Colonic mucosa (tissue), 4 donors: ENCODE data around the gene TNRC6B. TPM values are rescaled to one million over a fixed set of nuclear protein-coding genes. Genes with fewer than 3 reads are reported as not detected.
A peak's percentile ranks its signal among the peaks of the same experiment; 100 is the strongest.
"Not testable (repeated sequence)": the region's sequence is repeated elsewhere in the genome, so short reads cannot be mapped to it uniquely, and the experiment has no call there.

Source experiments
- DNase-seq: peaks from one replicate; pipeline ENCODE4 v3.0.0-alpha.2; 2020
- H3K27ac ChIP-seq: fragments of 200-600 bp; one replicate; pipeline ENCODE4 v1.8.0; 2021
- H3K27me3 ChIP-seq: fragments of 200-600 bp; one replicate; pipeline ENCODE4 v1.8.0; 2021
- H3K36me3 ChIP-seq: fragments of 200-600 bp; one replicate; pipeline ENCODE4 v1.8.0; 2021
- H3K4me1 ChIP-seq: fragments of 200-600 bp; one replicate; pipeline ENCODE4 v1.8.0; 2021; ENCODE audit warnings: mild to moderate bottlenecking
- H3K4me3 ChIP-seq: fragments of 200-600 bp; one replicate; pipeline ENCODE4 v1.8.0; 2021
- H3K9ac ChIP-seq, 2 donors: one replicate each; pipeline ENCODE4 v1.7.0; 2013; ENCODE audit warnings: control low read depth in 2 of 2, low read depth in 2 of 2, low read length in 2 of 2
- H3K9me3 ChIP-seq: fragments of 200-600 bp; one replicate; pipeline ENCODE4 v1.8.0; 2021
- CTCF ChIP-seq: fragments of 200-600 bp; IDR thresholded peaks from one replicate; pipeline ENCODE4 v1.8.0; 2022; ENCODE audit warnings: antibody characterized with exemption, mild to moderate bottlenecking
- intact Hi-C: fragments of 100-400 bp; cut with DNase I; formaldehyde crosslinking; loops from one replicate; pipeline ENCODE4 v1.14.1; 2022
- total RNA-seq, 2 donors: library from RNA; stranded (reverse); fragmentation: NEBNext Ultra II Directional in 1 of 2; extraction: Animal tissue kit (Norgen Biotek cat#: 25700) in 1 of 2; gene quantifications; one replicate each; pipeline ENCODE4 v1.2.1, GENCODE V29; 2021
- donor health status: healthy.
- donor health status: DM: no; HTN: no; CAD: no.
- donor health status: DM: no; HTN: no; CAD: no.

TNRC6B gene
- total RNA-seq, 2 donors from 2014 or later: 38.7 to 47.4 TPM

GRCh38 chr22:40220316-40221054 lies 42.8 kb downstream of the TNRC6B start:
- intact Hi-C loops: no loop called here
- Histone ChIP-seq H3K9ac (peak overlapping the region in 1 of 2 donors; percentile 1), H3K4me3 (no peak overlapping the region), H3K27me3 (no peaks in the 10 kb centered on the region), H3K27ac (peak overlapping the region; percentile 25), H3K9me3 (no peaks in the 10 kb centered on the region), H3K4me1 (no peaks in the 10 kb centered on the region), H3K36me3 (no peaks in the 10 kb centered on the region)
- DNase-seq: no peak
- no peak for TF ChIP-seq CTCF

- H3K27me3 ChIP-seq: no peaks in the 10 kb centered on the region
- no peak for DNase-seq
- H3K36me3 ChIP-seq: no peaks in the 10 kb centered on the region
- H3K4me1 ChIP-seq: no peaks in the 10 kb centered on the region
- H3K9ac ChIP-seq: peak overlapping the region in 1 of 2 donors; percentile 1
- TF ChIP-seq CTCF: no peak
- intact Hi-C loops: no loop called here
- H3K4me3 ChIP-seq: no peak overlapping the region
- peak overlapping the region; percentile 25 for H3K27ac ChIP-seq
- H3K9me3 ChIP-seq: no peaks in the 10 kb centered on the region
These were observed 43.3 kb downstream of the TNRC6B start for GRCh38 chr22:40221055-40221414.

GRCh38 chr22:40222979-40223378 lies 45.3 kb downstream of the TNRC6B start:
- H3K9ac ChIP-seq, H3K27me3 ChIP-seq, H3K27ac ChIP-seq, intact Hi-C loops, DNase-seq, H3K4me1 ChIP-seq, H3K4me3 ChIP-seq, H3K36me3 ChIP-seq, H3K9me3 ChIP-seq: not testable (repeated sequence)

GRCh38 chr22:40224702-40225101 lies 47.0 kb downstream of the TNRC6B start:
- Histone ChIP-seq H3K9me3 (no peaks in the 10 kb centered on the region), H3K4me1 (no peaks in the 10 kb centered on the region), H3K4me3 (no peak overlapping the region), H3K9ac (no peak overlapping the region), H3K36me3 (no peaks in the 10 kb centered on the region), H3K27me3 (no peaks in the 10 kb centered on the region), H3K27ac (no peak overlapping the region)
- TF ChIP-seq CTCF: no peak
- no peak for DNase-seq
- intact Hi-C loops: no loop called here

GRCh38 chr22:40226620-40227019 lies 48.9 kb downstream of the TNRC6B start:
- DNase-seq: no peak
- intact Hi-C loops: no loop called here
- no peak overlapping the region for H3K9ac ChIP-seq
- H3K27me3 ChIP-seq: no peaks in the 10 kb centered on the region
- no peak overlapping the region for H3K4me3 ChIP-seq
- no peaks in the 10 kb centered on the region for H3K36me3 ChIP-seq
- H3K4me1 ChIP-seq: no peaks in the 10 kb centered on the region
- H3K9me3 ChIP-seq: no peaks in the 10 kb centered on the region
- no peak for TF ChIP-seq CTCF
- no peak overlapping the region for H3K27ac ChIP-seq

- TF ChIP-seq CTCF: no peak
- Histone ChIP-seq H3K4me3 (no peak overlapping the region), H3K36me3 (no peaks in the 10 kb centered on the region), H3K9me3 (no peaks in the 10 kb centered on the region), H3K4me1 (no peaks in the 10 kb centered on the region), H3K27me3 (no peaks in the 10 kb centered on the region), H3K27ac (no peak overlapping the region), H3K9ac (no peak overlapping the region)
- DNase-seq: no peak
- intact Hi-C loops: no loop called here
These were observed 54.0 kb downstream of the TNRC6B start for GRCh38 chr22:40231618-40232313.
